Measurements from ENCODE around the gene CRYBB3. TPM values are rescaled to one million over a fixed set of nuclear protein-coding genes. Genes with fewer than 3 reads are reported as not detected.
"Not testable (repeated sequence)": the region's sequence is repeated elsewhere in the genome, so short reads cannot be mapped to it uniquely, and the experiment has no call there.

CRYBB3 gene
- total and polyA plus RNA-seq, 3 donors from 2014 or later = 0.63 to 0.67 TPM; not detected in 1

- H3K4me1 ChIP-seq = no peaks in the 10 kb centered on the region
- no peaks in the 10 kb centered on the region for H3K36me3 ChIP-seq (ENCODE audit: low read depth, missing control alignments)
- TF ChIP-seq POLR2A (IDR thresholded peaks at IDR 0.05) = no peak
- TF ChIP-seq, protein P1, sequence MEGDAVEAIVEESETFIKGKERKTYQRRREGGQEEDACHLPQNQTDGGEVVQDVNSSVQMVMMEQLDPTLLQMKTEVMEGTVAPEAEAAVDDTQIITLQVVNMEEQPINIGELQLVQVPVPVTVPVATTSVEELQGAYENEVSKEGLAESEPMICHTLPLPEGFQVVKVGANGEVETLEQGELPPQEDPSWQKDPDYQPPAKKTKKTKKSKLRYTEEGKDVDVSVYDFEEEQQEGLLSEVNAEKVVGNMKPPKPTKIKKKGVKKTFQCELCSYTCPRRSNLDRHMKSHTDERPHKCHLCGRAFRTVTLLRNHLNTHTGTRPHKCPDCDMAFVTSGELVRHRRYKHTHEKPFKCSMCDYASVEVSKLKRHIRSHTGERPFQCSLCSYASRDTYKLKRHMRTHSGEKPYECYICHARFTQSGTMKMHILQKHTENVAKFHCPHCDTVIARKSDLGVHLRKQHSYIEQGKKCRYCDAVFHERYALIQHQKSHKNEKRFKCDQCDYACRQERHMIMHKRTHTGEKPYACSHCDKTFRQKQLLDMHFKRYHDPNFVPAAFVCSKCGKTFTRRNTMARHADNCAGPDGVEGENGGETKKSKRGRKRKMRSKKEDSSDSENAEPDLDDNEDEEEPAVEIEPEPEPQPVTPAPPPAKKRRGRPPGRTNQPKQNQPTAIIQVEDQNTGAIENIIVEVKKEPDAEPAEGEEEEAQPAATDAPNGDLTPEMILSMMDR (IDR thresholded peaks at IDR 0.05) = no peak
- no peak overlapping the region for H3K4me3 ChIP-seq
- H3K9me3 ChIP-seq = no peaks in the 10 kb centered on the region
- H3K27me3 ChIP-seq = no peaks in the 10 kb centered on the region
- intact Hi-C loops (cut with DNase I; ENCODE audit: low total_unique reads) = no loop called here
- H3K27ac ChIP-seq = no peak overlapping the region
- WGBS, 2 donors = 67 to 69% methylated on average over 4 of the region's 4 CpGs
- no peak for DNase-seq
Observed at GRCh38 chr22:25219948-25220442, 20.3 kb downstream of the CRYBB3 start.

- Histone ChIP-seq H3K4me1 (no peaks in the 10 kb centered on the region), H3K36me3 (ENCODE audit: low read depth, missing control alignments) (no peaks in the 10 kb centered on the region), H3K27ac (no peak overlapping the region), H3K9me3 (no peaks in the 10 kb centered on the region), H3K27me3 (no peaks in the 10 kb centered on the region), H3K4me3 (no peak overlapping the region)
- DNase-seq = no peak
- intact Hi-C loops (cut with DNase I; ENCODE audit: low total_unique reads) = no loop called here
- TF ChIP-seq POLR2A (IDR thresholded peaks at IDR 0.05) = no peak
- TF ChIP-seq, protein P1 (IDR thresholded peaks at IDR 0.05) = no peak
- 81 to 87% methylated on average over 8 of the region's 8 CpGs for WGBS, 2 donors
Observed at GRCh38 chr22:25221790-25222189, 22.1 kb downstream of the CRYBB3 start.

DNA sequence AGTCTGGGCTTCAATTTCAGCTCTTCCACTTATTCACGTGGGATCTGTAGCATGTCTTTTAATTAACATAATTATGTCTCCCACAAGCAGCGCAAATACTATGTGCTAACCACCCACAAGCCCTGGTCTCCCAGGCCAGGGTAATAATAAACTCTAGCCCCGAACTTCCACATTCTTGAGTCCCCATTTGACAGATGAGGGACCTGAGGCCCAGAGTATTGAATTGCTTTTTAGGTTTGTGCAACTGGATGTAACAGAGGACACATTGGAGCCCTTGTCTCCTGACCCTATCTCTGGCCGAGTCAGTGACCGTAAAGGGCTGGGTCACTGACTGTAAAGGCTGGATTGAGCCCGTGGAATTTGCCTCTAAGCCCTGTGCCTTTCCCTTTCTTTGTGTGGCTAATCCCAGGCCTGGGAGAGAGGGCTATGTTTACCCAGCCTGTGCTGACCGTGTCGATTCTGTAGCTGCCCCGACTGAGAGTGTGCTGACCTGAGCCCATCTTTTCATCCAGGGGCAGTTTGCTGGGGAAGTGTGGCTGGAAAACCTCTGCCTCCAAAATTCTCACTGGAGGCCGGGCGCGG, 23.7 kb downstream of the CRYBB3 start:
- no peaks in the 10 kb centered on the region for H3K27me3 ChIP-seq
- no peaks in the 10 kb centered on the region for H3K4me1 ChIP-seq
- TF ChIP-seq, protein P1 (IDR thresholded peaks at IDR 0.05) = no peak
- TF ChIP-seq POLR2A (IDR thresholded peaks at IDR 0.05) = no peak
- no peak for DNase-seq
- WGBS, 2 donors = 81 to 84% methylated on average over 11 to 12 of the region's 12 CpGs
- no peak overlapping the region for H3K27ac ChIP-seq
- H3K36me3 ChIP-seq (ENCODE audit: low read depth, missing control alignments) = no peaks in the 10 kb centered on the region
- H3K4me3 ChIP-seq = no peak overlapping the region
- no peaks in the 10 kb centered on the region for H3K9me3 ChIP-seq
- intact Hi-C loops (cut with DNase I; ENCODE audit: low total_unique reads) = no loop called here

- Histone ChIP-seq H3K4me3 (no peak overlapping the region), H3K27ac (no peak overlapping the region), H3K27me3 (no peaks in the 10 kb centered on the region), H3K36me3 (ENCODE audit: low read depth, missing control alignments) (no peaks in the 10 kb centered on the region), H3K9me3 (no peaks in the 10 kb centered on the region), H3K4me1 (no peaks in the 10 kb centered on the region)
- TF ChIP-seq POLR2A (IDR thresholded peaks at IDR 0.05) = no peak
- TF ChIP-seq, protein P1 (IDR thresholded peaks at IDR 0.05) = no peak
- no peak for DNase-seq
- WGBS, 2 donors = 72 to 75% methylated on average over 12 to 13 of the region's 13 CpGs
- intact Hi-C loops (cut with DNase I; ENCODE audit: low total_unique reads) = no loop called here
Observed at GRCh38 chr22:25228822-25229221, 29.2 kb downstream of the CRYBB3 start.

DNA sequence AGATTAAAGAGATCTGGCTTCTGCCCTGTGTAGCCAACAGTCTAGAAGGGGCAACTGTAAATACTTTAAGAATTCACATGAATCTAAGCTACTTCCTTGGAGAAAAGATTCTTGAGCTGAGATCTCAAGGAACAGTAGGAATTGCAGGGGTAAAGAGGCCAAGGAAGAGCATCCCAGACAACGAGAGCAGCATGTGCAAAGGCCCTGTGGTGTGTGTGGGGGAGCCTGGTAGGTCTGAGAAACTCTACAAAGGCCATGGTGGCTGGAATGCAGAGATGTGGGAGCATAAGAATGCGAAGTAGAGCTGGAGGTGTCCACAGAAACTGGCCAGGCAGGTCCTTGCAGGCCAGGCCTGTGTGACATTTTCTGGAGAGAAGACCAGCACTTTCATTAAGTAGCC, 31.1 kb downstream of the CRYBB3 start:
- H3K27ac ChIP-seq; H3K36me3 ChIP-seq (ENCODE audit: low read depth, missing control alignments); H3K9me3 ChIP-seq; H3K4me1 ChIP-seq; DNase-seq; intact Hi-C loops (cut with DNase I; ENCODE audit: low total_unique reads); H3K4me3 ChIP-seq; H3K27me3 ChIP-seq: not testable (repeated sequence)
- 80 to 89% methylated on average over 2 of the region's 2 CpGs for WGBS, 2 donors

Measured in testis (tissue), 3 donors.